RPMI8226 (cell line): Measurements from ENCODE around the gene CARD11.
"Not testable (repeated sequence)": the region's sequence is repeated elsewhere in the genome, so short reads cannot be mapped to it uniquely, and the experiment has no call there.

Experiments used
- DNase-seq: peaks from one replicate; pipeline ENCODE4 v3.0.0-alpha.2; 2015

Gene CARD11

DNA sequence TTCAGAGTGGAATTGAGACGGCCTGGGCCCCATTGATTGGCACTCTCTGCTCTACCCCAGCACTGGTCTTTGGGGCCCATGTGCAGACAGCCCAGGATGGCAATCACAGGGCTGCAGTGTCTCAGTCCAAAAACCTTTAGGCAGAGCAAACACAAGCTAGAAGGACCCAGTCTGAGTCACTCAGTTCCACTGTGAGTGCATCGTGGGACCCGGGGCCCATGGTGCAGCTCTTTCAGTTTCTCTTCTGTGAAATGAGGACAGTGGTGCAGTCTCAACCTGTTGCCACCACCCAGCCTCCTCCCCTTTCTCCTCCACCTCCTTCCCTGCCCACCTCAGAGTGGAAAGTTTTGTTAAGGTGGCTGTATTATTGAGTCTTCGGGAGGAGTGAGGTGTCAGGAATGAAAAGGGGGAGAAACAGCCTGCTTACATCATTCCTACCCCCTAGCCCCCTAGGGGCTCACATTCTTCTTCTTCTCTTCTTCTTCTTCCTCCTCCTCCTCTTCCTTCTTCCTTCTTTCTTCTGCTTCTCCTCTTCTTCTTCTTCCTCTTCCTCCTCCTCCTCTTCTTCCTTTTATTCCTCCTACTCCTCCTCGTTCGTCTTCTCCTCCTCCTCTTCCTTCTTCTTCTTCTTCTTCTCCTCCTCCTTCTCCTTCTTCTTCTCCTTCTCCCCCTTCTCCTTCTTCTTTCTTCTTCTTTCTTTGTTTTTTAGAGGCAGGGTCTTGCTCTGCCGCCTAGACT lies 19.5 kb upstream of the CARD11 start:
- DNase-seq, result peak; percentile 64

DNA sequence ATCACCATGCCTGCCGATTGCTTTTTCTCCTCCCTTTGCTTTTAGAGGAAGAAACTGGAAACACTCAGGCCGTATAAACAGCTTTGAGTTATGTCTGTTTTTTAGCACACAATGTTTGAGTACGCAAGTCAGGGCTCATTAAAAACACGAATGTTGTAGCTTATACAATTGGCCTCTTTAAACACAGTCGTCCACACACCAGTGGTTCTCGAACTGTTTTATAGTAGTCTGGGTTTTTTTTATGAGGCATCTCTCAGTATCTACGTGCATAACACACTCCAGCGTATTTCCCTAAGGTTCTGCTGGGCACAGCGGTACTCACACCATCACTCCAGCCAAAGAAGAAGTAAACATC lies 13.4 kb upstream of the CARD11 start:
- no peak for DNase-seq

DNA sequence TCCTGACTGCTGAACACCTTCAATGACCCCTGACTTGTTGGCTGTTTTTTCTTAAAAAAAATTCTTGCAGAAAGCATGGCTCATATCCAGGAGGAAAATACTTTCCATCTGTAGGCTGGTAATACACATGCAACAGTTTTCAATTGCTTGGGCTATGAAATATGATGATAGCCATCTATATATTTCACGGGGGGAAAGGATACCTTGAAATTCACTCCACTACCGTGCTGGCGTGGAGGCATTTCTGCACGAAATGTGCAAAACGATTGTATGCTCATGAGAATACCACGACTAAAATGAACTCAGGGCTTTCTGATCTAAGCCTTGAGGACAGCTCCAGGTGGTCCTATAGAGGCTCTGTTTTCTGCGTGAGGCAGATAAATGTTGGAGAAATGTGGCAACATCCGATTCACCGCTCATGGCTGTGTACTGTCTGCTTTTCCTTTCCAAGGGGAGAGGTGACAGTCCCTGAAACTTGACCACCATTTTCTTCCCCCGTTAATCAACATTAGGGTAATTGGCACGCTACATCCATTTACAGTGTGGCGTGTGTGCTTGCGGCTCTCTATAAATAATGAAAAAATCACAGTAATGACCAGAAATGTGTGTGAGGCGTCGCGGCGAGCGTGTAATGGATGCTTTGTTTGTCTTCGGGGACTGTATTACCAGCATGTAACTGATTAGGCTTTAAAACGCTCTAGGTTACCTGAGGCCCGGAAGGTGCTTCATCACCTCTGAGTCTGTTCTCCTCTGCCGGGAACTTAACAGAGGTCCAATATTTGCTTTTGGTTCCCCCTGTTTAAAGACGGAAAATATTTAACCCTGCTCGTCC lies 12.8 kb upstream of the CARD11 start:
- no peak for DNase-seq

DNA sequence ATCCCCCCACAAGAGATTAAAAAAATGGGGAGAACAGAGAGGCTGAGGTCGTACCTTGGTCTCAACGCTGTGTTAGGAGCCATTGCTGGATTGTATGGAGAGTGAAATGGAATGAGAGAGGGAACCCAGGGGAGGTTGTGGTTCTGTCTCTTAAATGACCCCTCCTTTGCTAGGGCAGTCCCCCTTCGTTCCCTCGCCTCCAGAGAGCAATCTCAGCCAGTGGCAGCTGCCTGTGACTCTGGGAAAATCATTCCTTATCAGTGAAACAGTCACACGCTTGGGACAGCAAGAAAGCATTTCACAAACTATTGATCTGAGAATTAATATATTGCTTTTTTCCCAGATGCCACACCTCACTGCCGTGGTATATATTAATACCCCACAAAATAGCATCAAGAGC lies 12.0 kb upstream of the CARD11 start:
- DNase-seq, result no peak

DNA sequence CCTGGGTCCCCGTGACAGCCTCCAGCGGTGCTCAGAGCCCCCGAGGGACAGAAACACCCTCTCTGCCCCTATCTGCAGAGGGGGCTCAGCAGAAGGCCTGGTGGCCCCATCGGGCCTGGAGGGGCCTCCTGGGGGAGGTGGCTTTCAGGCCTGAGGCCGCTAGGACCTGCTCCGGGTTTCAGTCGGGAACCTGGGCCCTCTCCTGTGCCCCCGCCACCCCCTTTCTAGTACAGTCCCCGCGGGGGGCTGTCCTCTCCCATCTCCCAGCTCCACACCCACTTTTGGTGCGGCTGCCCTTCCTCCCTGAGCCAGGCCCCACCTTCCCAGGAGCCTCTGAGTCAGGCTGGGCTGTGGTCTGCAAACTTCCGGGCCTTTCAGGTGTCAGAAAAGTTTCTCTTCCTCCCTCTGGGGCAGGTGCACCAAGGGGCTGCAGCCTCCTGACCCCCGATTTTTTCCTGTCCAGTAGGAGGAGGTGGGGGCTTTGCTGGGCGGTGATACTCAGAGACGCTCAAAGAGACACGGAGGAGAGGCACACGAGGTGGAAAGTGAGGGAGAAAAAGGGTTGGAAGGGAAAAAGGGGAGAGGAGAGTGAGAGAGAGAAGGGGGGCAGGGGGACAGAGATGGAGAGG lies 692 bp downstream of the CARD11 start:
- DNase-seq, result peak; percentile 81

DNA sequence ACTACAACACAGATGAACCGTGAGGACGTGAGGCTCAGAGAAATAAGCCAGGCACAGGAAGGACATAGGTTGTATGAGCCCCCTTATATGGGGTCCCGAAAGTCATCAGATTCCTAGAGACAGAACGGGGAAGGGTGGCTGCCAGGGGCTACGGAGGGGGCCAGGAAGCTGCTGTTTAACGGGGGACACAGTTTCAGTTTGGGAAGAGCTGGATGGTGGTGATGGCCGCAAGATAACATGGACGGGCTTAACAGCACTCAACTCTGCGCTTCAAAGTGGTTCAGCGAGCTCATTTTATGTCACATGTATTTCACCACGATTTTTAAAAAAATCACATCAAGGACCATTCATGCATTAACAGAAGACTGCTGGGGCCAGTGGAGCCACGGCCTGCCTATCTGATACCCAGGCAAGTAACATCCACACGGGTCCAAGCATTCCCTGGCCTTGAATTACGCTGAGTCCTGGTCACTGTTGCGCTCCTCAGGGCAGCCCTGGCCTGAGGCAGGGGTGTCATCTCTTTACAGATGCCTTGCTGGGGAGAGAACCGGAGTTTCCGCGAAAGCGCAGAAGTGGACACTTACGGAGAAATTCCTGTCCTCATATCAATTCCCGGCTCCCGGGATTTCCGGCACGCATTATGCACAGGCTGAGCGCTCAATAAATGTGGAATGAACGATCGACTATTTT lies 1.5 kb downstream of the CARD11 start:
- no peak for DNase-seq

DNA sequence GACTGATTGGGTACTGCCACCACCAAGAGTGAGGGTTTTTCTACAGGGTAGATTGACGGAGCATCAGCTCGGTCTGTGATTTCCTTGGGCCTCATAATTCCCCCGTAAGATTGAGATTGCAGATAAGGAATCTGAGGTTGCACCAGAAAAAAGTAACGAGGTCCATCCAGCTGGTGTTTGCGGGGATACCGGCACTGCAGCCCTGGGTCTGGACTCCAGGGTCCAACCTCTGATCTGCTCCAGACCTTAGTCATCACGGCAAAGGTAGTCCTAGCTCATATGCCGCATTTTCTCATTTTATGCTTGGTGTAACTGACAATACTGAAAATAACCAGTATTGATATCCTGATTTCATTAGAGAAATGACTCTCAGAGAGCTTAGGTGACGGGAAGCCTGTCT lies 3.9 kb downstream of the CARD11 start:
- DNase-seq, result no peak

DNA sequence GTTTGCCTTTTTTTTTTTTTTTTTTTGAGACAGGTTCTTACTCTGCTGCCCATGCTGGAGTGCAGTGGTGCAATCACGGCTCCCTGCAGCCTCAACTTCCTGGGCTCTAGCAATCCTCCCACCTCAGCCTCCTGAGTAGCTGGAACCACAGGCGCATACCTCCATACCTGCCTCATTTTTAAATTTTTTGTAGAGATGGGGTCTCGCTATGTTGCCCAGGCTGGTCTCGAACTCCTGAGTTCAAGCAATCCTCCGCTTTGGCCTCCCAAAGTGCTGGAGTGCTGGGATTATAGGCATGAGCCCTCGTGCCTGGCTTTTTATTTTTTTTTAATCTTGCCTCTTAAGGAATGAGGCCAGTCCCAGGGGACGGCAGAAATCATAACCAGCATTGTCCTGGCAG lies 5.7 kb downstream of the CARD11 start:
- DNase-seq, result not testable (repeated sequence)

DNA sequence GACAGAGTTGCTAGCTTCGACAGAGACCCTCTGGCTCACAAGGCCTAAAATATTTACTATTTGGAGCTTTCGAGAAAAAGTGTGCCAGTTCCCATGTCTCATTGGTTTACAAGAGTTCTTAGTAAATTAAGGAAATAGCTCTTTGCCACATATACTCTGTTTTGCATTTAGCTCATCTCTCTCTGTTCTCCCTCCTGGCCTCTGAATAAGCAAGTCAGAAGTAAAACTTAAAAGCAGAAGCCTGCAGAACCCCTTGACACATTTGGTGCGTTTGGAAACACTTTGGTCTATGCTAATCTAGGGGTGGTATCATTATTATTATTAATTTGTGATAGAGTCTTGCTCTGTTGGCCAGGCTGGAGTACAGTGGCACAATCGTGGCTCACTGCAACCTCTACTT lies 6.4 kb downstream of the CARD11 start:
- no peak for DNase-seq

DNA sequence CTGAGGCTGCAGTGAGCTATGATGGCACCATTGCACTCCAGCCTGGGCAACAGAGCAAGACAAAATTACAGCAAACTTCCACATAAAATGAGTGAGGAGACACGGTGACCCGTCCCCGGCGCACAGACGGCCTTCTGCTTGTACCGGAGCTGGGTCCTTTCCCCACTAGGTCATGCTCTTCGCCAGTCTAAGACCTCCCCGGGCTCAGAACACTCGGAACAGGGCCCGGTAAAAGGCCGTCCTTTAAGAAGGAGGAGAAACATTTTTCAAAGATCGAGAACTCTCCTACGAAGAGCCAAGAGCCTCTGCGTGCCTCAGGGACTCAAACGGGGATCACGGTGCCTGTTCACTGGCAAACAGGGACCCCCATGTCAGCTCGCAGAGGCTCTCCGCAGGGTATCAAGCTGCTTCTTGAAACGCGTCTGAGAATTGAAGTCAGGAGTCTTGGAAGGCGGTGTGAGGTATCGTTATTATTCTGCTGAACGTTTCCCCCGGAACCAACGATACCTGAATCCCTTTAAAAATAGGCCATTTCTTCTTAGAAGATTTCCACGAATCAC lies 9.0 kb downstream of the CARD11 start:
- DNase-seq, result no peak

DNA sequence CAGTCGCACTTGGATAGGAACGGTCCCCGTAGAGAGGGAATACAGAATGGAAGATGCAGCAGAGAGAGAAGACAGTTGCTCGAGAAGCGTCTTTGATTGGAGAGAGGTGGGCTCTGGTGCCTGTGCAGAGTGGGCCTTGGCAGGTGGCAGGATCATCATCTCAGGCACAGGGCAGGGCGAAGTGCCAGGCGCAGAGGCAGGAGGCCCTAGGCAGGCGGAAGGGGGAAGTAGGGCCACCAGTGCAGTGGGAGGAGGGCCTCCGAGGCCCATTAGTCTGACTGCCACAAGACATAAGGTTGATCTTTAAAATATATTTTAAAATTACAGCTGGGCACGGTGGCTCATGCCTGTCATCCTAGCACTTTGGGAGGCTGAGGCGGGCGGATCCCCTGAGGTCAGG lies 10.1 kb downstream of the CARD11 start:
- peak; percentile 77 for DNase-seq

DNA sequence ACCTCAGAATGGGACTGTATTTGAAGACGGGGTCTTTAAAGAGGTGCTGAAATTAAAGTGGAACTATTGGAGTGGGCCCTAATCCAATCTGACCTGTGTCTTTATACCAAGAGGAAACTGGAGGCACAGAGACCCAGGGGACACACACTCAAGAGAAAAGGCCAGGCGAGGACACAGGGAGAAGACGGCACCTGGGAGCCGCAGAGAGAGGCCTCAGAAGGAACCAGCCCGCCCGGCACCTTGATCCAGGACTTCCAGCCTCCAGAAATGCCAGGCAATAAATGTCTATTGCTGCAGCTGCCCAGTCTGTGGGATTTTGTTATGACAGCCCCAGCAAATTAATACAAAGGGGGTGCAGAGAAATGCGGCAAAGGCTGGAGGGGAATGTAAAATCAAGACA lies 10.5 kb downstream of the CARD11 start:
- no peak for DNase-seq

DNA sequence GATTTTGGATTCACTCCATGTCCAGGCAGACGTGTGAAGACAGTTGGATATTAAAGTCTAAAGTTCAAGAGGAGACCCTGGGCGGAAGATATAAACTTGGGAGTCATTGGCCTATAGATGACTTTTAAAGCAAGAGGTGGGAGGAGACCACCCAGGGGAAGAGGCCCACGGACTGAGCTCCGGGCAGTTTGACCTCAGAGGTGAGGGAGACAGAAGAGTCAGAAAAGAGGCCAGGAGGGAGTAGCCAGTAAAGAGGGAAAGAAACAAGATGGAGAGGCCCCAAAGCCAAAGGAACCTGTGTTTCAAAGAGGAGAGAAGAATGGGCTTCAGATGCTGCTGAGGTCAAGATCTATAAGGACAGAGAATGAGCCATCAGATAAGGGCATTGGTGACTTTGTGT lies 11.4 kb downstream of the CARD11 start:
- DNase-seq, result no peak

DNA sequence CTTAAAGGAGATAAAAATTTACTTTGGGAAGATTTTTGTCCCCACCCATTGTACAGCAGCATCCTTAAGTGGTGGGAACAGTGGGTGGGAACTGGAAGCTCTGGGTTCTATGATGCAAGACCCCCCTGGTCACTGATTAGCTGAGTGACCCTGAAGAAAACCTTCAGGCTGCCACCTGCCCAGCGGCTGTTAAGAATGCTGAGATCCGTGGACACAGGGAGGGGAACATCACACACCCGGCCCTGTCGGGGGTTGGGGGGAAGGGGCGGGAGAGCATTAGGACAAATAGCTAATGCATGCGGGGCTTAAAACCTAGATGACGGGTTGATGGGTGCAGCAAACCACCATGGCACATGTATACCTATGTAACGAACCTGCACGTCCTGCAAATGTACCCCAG lies 14.5 kb downstream of the CARD11 start:
- no peak for DNase-seq

DNA sequence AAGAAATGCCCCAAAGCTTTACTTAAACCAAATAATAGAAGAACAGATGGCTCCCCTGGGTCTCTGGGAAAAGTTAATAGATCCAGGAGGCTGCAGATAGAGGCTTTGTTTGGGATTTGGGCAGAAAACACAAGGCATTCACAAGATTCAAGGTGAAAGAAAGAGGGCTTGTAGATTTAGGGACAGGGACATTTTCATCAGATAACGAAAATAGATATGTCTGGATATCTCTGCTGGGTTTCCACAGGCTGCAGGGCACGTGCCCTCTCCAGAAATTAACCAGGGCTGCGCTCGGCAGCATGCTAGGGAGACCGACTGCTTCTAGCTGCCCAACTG lies 14.9 kb downstream of the CARD11 start:
- DNase-seq, result no peak

DNA sequence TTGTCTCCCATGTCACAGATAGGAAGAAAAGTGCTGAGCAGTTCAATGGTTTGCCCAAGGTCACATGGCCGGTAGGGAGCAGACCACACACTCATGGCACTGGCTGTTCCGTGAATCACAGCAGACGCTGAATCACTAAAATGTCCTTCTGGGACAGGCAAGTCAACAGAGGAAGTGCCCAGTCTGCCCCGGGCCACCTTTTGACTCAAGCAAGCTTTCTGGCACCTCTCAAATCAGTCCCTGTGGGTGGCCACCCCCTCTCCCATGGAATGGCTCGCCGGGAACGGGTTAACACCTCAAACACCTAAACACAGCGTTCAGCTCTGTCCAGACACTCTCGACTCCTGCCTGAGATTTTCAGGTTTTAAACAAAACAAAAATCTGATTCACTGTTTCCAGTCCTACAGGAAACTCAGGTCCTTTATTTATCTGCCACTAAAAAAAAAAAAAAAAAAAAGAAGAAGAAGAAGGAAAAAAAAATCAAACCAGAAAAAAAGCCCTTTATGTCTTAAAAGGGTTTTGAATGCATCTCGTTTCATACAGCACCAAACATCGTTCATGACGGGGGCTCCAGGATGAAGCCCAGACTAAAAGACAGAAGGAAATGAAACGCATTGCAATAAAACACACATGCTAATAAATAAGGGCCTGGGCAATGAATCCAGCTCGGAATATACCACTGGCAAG lies 15.5 kb downstream of the CARD11 start:
- DNase-seq, result peak; percentile 68

DNA sequence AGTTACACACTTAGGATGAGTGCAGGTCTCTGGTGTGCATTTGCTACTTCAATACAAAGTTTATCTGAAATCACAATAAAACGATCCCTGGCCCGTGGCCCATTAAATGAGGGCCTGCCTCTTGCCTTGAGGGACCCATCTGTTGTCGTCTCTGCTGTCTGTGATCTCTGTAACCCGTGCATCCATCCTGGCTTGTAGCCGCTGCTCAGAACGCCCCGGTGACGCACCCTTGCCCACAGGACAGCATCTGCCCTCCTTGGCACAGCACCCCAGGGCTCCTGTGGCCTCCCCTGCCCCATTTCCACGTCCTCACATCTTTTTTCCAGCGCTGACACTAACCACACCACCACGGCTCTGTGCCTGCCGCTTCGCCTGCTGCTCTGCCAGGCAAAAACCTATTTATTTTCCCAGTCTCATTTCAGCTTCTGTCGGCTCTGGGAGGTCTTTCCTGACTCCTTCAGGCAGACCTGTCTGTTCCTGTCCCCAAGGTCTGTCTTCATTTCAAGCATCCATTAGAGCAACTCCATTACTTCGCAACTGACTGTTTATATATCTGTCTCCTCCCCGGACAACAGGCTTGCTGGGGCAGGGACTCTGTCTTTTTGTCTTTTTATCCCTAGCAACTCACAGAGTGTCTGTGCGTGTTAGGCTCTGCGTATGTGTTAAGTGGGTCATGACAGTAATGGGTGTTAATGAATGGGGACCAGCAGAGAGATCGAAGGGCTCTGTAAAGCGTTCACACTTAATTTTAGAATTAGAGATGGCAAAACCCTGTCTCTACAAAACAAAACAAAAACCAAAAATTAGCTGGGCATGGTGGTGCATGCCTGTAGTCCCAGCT lies 16.4 kb downstream of the CARD11 start:
- no peak for DNase-seq

DNA sequence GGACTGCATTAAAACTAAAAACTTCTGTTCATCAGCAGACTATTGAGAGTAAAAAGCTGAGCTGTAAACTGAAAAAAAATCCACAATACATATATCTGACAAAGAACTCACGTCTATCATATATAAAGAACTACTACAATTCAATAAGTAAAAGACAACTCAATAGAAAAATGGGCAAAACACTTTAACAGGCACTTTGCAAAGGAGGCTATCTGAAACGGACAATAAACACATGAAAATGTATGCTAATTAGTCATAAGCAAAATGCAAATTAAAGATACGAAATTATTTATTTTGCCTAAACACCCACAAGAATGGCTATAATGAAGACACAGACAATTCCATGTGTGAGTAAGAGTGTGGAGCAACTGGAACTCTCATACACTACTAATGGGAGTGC lies 18.1 kb downstream of the CARD11 start:
- DNase-seq, result no peak

DNA sequence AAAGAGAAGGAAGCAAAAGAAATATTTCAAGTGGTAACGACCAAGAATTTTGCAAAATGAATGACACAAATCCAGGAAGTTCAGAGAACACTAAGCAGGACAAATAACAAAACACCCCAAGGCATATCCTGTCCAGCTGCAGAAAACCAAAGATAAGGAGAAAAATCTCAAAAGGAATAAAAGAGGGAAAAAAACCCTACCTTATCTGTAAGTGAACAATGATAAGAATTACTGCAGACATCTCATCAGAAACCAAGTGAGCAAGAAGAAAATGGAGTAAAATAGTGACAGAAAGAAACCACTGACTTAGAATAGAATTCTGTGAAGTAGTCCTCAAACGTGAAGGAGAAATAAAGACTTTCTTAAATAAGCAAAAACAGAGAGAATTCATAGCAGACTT lies 21.8 kb downstream of the CARD11 start:
- no peak for DNase-seq

DNA sequence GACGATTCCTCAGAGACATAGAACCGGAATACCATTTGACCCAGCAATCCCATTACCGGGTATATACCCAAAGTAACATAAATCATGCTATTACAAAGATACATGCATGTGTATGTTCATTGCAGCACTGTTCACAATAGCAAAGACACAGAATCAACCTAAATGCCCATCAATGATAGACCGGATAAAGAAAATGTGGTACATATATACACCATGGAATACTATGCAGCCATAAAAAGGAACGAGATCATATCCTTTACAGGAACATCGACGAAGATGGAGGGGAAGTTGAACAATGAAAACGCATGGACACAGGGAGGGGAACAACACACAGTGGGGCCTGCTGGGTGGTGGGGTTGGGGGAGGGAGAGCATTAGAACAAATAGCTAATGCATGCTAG lies 22.4 kb downstream of the CARD11 start:
- not testable (repeated sequence) for DNase-seq

DNA sequence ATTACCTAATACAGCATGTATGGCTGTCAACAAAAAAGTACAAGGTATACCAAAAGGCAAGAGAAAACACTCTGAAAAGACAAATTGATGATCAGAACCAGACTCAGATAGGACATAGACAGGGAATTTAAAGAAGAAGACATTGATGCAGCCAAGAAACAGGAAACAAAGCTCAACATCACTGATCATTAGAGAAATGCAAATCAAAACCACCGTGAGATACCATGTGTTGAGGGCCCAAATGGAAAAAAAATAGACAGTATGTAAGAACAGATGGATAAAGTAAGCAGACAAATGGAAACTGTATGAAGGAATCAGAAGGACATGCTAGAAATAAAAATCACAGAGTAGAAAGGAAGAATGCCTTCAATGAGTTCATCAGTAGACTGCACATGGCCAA lies 23.3 kb downstream of the CARD11 start:
- DNase-seq, result no peak

DNA sequence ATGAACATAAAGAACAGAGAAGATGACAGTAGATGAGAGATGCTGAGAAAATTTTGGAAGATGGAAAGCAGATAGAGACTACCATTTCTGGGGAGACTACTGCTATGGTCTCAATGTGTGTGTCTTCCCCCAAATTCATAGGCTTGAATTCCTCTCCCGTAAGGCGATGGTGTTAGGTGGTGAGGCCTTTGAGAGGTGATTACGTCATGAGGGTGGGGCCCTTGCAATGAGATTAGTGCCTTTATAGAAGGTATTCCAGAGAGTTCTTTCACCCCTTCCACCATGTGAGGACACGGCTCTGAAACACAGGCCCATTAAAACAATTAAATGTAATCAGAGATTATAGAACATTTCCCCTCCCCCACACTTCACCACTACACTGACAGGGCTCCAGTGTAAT lies 23.9 kb downstream of the CARD11 start:
- no peak for DNase-seq
